ENCODE data around the gene CHN1.

GRCh38 chr2:175008801-175009495, 3.8 kb upstream of the CHN1 start:
- no peak for TF ChIP-seq CTCF (IDR thresholded peaks at IDR 0.05)
- no peak for TF ChIP-seq ZFX (IDR thresholded peaks at IDR 0.05; ENCODE audit: borderline replicate concordance)

Measured in 22Rv1 (cell line).